ENCODE measurements around the gene PTPRR. TPM values are rescaled to one million over a fixed set of nuclear protein-coding genes. Genes with fewer than 3 reads are reported as not detected.

The PTPRR gene
- total RNA-seq, 1 donor from 2014 or later: 1.4 TPM

DNA sequence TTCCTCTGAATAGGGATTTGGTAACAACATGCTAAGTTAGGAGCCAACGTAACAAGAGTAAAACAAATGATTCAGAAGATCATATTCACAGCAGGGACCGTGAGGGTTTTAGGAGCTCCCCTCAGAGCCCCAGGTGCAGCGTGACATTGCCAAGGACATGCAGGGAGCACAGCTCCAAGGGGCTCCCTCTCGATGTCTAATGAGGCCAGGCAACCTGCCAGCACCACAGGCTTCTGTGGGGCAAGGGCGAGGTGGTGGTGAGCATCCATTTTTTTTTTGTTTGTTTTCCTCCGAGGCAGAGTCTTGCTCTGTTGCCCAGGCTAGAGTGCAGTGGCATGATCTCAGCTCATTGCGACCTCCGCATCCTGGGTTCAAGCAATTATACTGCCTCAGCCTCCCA is 188.3 kb downstream of the PTPRR start:
- peaks cover 2% of the 10 kb centered on the region for H3K9me3 Mint-ChIP-seq (ENCODE audit: unreplicated experiment)
- Histone ChIP-seq H3K4me2 (ENCODE audit: low read length) (no peak overlapping the region), H3K36me3 (ENCODE audit: insufficient read depth, low read length) (no peaks in the 10 kb centered on the region), H3K4me1 (ENCODE audit: insufficient read depth, low read length) (no peaks in the 10 kb centered on the region), H4K20me1 (ENCODE audit: insufficient read depth, low read length) (no peaks in the 10 kb centered on the region), H2AFZ (ENCODE audit: low read depth, low read length) (no peak overlapping the region), H3K27me3 (ENCODE audit: insufficient read depth, low read length) (peaks cover 5% of the 10 kb centered on the region), H3K9ac (ENCODE audit: low read length) (no peak overlapping the region), H3K79me2 (ENCODE audit: insufficient read depth, low read length) (no peaks in the 10 kb centered on the region), H3K27ac (ENCODE audit: low read depth, low read length) (no peak overlapping the region), H3K9me3 (ENCODE audit: insufficient read depth, low read depth, low read length) (no peaks in the 10 kb centered on the region), H3K4me3 (ENCODE audit: insufficient read depth, low read depth, low read length) (no peak overlapping the region)
- H3K27me3 Mint-ChIP-seq (ENCODE audit: low read depth, unreplicated experiment): peaks cover 5% of the 10 kb centered on the region
- DNase-seq (ENCODE audit: low read depth) (no peak), FAIRE-seq (no peak)
- H3K4me3 Mint-ChIP-seq (ENCODE audit: unreplicated experiment): no peak overlapping the region
- H3K36me3 Mint-ChIP-seq (ENCODE audit: low read depth, unreplicated experiment): no peaks in the 10 kb centered on the region
- no peaks in the 10 kb centered on the region for H3K4me1 Mint-ChIP-seq (ENCODE audit: low read depth, unreplicated experiment)
- H3K27ac Mint-ChIP-seq (ENCODE audit: unreplicated experiment): no peak overlapping the region
- TF ChIP-seq EZH2 (IDR thresholded peaks at IDR 0.05; ENCODE audit: insufficient read depth, low read length): no peak
- TF ChIP-seq, protein P1, sequence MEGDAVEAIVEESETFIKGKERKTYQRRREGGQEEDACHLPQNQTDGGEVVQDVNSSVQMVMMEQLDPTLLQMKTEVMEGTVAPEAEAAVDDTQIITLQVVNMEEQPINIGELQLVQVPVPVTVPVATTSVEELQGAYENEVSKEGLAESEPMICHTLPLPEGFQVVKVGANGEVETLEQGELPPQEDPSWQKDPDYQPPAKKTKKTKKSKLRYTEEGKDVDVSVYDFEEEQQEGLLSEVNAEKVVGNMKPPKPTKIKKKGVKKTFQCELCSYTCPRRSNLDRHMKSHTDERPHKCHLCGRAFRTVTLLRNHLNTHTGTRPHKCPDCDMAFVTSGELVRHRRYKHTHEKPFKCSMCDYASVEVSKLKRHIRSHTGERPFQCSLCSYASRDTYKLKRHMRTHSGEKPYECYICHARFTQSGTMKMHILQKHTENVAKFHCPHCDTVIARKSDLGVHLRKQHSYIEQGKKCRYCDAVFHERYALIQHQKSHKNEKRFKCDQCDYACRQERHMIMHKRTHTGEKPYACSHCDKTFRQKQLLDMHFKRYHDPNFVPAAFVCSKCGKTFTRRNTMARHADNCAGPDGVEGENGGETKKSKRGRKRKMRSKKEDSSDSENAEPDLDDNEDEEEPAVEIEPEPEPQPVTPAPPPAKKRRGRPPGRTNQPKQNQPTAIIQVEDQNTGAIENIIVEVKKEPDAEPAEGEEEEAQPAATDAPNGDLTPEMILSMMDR (IDR thresholded peaks at IDR 0.05; ENCODE audit: insufficient read depth, low read depth, low read length): no peak

DNA sequence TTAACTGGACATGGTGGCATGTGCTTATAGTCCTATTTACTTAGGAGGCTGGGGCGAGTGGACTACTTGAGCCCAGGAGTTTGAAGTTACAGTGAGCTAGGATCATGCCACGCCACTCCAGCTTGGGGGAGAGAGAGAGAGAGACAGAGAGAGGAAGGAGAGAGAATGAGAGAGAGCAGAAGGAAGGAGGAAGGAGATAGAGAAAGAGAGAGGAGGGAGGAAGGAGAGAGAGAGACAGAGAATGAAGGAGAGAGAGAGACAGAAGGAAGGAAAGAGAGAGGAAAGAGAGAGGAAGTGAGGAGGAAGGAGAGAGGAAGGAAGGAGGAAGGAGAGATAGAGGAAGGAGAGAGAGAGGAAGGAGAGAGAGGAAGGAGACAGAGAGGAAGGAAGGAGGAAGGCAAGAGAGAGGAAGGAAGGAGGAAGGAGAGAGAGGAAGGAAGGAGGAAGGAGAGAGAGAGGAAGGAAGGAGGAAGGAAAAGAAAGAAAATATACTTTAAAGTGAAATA is 189.8 kb downstream of the PTPRR start:
- no peak for FAIRE-seq
- no peaks in the 10 kb centered on the region for H3K36me3 ChIP-seq (ENCODE audit: insufficient read depth, low read length)
- Mint-ChIP-seq H3K27ac (ENCODE audit: unreplicated experiment) (no peak overlapping the region), H3K9me3 (ENCODE audit: unreplicated experiment) (peaks cover 2% of the 10 kb centered on the region), H3K4me1 (ENCODE audit: low read depth, unreplicated experiment) (no peaks in the 10 kb centered on the region), H3K4me3 (ENCODE audit: unreplicated experiment) (no peak overlapping the region), H3K27me3 (ENCODE audit: low read depth, unreplicated experiment) (peaks cover 5% of the 10 kb centered on the region), H3K36me3 (ENCODE audit: low read depth, unreplicated experiment) (no peaks in the 10 kb centered on the region)
- H3K4me1 ChIP-seq (ENCODE audit: insufficient read depth, low read length): no peaks in the 10 kb centered on the region
- H2AFZ ChIP-seq (ENCODE audit: low read depth, low read length): no peak overlapping the region
- TF ChIP-seq, protein P1 (IDR thresholded peaks at IDR 0.05; ENCODE audit: insufficient read depth, low read depth, low read length): no peak
- no peak for TF ChIP-seq EZH2 (IDR thresholded peaks at IDR 0.05; ENCODE audit: insufficient read depth, low read length)
- peaks cover 5% of the 10 kb centered on the region for H3K27me3 ChIP-seq (ENCODE audit: insufficient read depth, low read length)
- H3K9ac ChIP-seq (ENCODE audit: low read length): no peak overlapping the region
- H3K79me2 ChIP-seq (ENCODE audit: insufficient read depth, low read length): no peaks in the 10 kb centered on the region
- no peak overlapping the region for H3K27ac ChIP-seq (ENCODE audit: low read depth, low read length)
- no peak overlapping the region for H3K4me2 ChIP-seq (ENCODE audit: low read length)
- no peak for DNase-seq (ENCODE audit: low read depth)
- no peaks in the 10 kb centered on the region for H3K9me3 ChIP-seq (ENCODE audit: insufficient read depth, low read depth, low read length)
- no peak overlapping the region for H3K4me3 ChIP-seq (ENCODE audit: insufficient read depth, low read depth, low read length)
- H4K20me1 ChIP-seq (ENCODE audit: insufficient read depth, low read length): no peaks in the 10 kb centered on the region

- no peak for TF ChIP-seq EZH2 (IDR thresholded peaks at IDR 0.05; ENCODE audit: insufficient read depth, low read length)
- TF ChIP-seq, protein P1 (IDR thresholded peaks at IDR 0.05; ENCODE audit: insufficient read depth, low read depth, low read length): no peak
- no peaks in the 10 kb centered on the region for H3K9me3 ChIP-seq (ENCODE audit: insufficient read depth, low read depth, low read length)
- no peaks in the 10 kb centered on the region for H3K36me3 Mint-ChIP-seq (ENCODE audit: low read depth, unreplicated experiment)
- no peaks in the 10 kb centered on the region for H3K79me2 ChIP-seq (ENCODE audit: insufficient read depth, low read length)
- H3K9ac ChIP-seq (ENCODE audit: low read length): no peak overlapping the region
- H3K4me1 Mint-ChIP-seq (ENCODE audit: low read depth, unreplicated experiment): no peaks in the 10 kb centered on the region
- H3K27ac ChIP-seq (ENCODE audit: low read depth, low read length): no peak overlapping the region
- no peaks in the 10 kb centered on the region for H3K27me3 Mint-ChIP-seq (ENCODE audit: low read depth, unreplicated experiment)
- H3K4me1 ChIP-seq (ENCODE audit: insufficient read depth, low read length): no peaks in the 10 kb centered on the region
- no peaks in the 10 kb centered on the region for H3K9me3 Mint-ChIP-seq (ENCODE audit: unreplicated experiment)
- no peak overlapping the region for H3K4me2 ChIP-seq (ENCODE audit: low read length)
- no peaks in the 10 kb centered on the region for H4K20me1 ChIP-seq (ENCODE audit: insufficient read depth, low read length)
- DNase-seq (ENCODE audit: low read depth) (no peak), FAIRE-seq (no peak)
- no peak overlapping the region for H3K27ac Mint-ChIP-seq (ENCODE audit: unreplicated experiment)
- H3K4me3 ChIP-seq (ENCODE audit: insufficient read depth, low read depth, low read length): no peak overlapping the region
- no peaks in the 10 kb centered on the region for H3K27me3 ChIP-seq (ENCODE audit: insufficient read depth, low read length)
- no peak overlapping the region for H2AFZ ChIP-seq (ENCODE audit: low read depth, low read length)
- no peaks in the 10 kb centered on the region for H3K36me3 ChIP-seq (ENCODE audit: insufficient read depth, low read length)
- no peak overlapping the region for H3K4me3 Mint-ChIP-seq (ENCODE audit: unreplicated experiment)
These were observed 196.1 kb downstream of the PTPRR start for GRCh38 chr12:70724444-70724843.
